Islet precursor cell (in vitro differentiated cells): Measurements from ENCODE around the gene EIF1B.
"Not testable (repeated sequence)": the region's sequence is repeated elsewhere in the genome, so short reads cannot be mapped to it uniquely, and the experiment has no call there.

ENCODE experiments used
- DNase-seq: peaks from one replicate; pipeline ENCODE4 v3.0.0-alpha.2; 2018

Gene EIF1B

DNA sequence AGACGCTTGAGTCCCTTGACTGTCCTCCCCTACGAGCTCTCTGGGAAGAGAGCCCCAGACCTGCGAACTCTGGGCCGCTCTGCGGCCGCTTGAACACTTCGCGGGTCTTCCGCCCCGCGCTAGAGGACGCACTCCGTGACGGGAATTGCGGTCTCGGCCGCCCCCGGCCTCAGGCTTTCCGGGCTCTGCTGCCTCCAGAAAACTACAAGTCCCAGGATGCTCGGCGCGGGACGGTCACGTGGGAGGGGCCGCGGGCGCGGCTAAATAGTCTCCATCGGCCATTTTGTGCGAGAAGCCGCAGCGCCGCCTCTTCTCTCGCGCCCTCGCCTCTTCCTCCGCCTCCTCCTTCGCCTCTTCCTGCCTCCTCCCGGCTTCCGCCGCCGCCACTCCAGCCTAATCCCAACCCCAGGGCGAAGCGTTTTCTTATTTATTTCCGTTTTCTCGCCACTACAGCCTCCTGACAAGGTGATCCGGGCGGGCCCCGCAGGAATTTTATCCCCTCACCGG, at the start of gene EIF1B:
TSS of gene EIF1B (plus strand) at position 290 of the 507 bp plus-strand sequence. CDS start 235 bp downstream, outside the sequence.
- DNase-seq, result peak; percentile 99

DNA sequence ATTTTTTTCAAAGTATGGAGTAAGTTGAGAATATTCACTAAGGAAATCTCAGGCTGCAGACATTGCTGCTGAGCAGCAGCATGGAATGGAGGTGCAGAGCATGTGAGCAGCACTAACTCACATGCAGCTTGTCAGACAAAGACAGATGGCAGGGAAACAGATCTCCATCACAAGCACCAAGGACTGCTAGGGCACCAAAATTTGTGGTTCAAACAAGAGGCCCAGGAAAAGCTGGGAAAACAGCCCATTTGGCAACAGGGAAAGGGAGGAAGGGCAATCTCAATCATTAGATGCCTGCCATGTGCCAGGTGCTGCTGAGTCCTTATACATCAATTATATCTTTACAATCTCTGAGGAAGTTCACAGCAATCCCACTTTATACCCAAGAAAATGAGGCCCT, 47.2 kb upstream of the EIF1B start:
- DNase-seq, result no peak

DNA sequence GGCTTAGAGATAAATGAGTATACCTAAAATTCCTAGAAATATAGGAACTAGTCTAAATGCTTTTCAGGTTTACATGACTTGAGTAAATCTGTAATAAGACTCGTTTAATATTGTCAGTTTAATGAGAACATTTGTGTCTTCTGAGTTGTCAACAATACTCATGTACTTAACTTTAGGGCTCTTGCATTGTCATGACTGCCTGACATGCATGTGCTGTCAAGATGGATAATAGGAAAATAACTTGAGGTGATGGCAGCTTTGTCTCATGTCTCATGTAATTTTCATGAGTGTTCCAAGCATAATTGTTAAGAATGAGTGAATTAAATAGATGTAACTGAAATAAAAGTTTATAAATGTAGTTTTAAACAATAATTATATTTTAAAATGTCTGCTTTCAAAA, 45.1 kb upstream of the EIF1B start:
- no peak for DNase-seq

DNA sequence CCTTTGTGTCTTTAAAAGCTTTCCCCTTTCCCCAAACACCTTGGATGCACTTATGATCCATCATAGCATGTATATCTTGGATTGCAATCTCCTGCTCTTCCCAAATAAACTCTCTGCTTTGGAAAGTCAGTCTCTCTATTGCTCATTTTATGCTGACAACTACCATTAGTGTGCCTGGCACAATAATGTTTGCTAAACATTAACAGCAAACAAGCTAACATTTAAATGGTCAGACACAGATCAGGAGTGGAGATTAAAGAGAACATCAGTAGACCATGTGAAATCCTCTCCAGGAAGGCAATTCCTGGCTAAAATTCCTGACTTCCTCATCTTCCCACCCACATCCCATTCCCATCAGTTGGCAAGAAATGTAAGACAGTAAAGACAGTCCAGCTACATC, 44.3 kb upstream of the EIF1B start:
- DNase-seq, result no peak

DNA sequence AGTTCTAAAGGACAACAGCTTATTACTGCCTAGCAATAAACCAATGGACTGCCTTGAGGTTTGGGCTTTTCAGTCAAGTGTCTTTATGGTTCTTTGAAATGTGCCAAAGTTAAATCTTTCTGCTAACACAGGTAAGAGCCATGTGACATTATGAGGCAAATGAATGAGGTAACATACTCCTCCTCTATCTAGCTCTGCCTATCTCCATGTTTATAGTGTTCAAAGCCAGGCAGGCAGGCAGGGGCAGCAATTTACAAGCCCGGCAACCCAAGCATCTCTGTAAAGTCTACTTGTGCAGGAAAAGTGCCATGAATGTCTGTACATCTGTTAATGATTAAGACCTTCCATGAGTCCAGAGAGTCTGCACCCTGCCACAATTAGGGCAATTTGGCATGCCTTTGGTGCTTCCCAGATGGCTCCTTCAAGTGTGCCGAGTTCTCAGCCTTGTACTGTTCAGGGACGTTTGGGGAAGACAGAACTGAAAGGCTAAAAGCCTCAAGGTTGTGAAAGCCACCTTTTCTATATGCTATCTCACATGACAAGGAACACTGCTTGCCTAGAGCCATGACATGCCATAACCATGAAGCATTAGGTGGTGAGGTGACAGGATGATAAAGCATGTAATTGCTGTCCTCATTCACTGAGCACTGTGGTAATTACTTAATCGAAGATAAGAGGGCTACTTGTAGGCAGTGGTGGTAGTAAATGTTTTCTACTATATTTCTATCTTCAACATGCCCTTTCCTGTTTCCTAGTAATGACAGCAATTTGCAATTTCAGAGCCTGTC, 41.4 kb upstream of the EIF1B start:
- peak; percentile 59 for DNase-seq

DNA sequence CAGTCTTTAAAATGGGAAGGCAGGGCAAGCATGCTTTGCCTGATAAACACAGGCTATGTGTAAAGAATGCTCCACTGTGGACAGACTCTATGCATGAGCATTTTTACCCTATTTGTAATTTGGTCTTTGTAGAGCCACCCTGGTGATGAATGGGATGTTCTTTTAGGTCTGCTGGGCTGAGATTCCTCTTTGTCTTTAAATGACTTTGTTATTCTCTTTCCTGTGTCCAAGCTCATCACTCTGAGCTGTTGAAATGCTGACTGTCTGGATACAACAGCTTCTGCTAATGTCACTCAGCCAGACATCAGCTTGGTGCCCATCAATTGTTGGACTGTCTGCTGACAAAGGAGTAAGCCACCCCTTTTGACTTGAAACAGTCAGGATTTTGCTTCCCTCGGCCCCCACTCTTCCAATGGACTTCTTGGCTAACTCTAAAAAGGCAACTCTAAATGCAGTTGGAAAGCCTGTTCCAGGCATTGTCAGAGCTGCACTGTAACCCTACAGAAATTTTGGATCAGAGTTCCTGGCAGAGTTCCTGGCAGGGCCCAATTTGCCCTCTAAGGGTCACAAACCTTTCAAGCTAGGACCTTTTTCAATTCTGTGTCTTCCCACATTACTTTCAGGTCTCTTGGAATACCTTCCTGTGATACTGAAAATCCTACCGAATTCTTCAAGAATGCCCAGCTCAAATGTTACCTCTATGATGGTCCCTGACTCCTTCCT, 40.5 kb upstream of the EIF1B start:
- no peak for DNase-seq

DNA sequence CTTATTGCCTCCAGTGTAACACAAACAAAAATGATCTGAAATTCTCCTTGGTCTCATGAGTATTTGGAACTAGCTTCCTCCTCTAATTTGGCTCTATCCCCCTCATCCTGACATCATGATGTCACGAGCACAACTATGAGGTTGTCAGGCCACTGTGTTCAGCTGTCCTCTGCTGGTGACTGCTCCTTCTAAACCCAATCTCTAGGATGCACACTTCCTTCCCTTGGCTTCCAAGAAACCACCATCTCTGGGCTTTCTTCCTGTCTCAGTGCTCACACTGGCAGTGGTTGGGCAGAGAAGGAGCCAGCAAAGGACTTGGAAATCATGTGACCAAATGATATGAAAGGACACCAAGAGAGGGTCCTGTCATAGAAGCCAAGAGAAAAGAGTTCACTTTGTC, 30.7 kb upstream of the EIF1B start:
- DNase-seq, result no peak

DNA sequence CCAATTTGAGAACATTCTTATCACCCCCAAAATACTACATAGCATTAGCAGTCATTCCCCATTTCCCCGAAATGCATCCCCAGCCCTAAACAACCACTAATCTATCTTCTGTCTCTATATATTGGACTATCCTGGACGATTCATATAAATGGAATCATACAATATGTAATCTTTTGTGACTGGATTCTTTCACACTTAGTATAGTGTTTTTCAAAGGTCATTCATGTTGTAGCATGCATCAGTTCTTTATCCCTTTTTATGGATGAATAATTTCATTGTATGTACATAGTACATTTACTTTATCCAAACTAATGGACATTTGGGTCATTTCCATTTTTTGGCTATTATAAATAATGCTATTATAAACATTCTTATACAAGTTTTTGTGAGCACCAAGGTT, 27.5 kb upstream of the EIF1B start:
- no peak for DNase-seq

DNA sequence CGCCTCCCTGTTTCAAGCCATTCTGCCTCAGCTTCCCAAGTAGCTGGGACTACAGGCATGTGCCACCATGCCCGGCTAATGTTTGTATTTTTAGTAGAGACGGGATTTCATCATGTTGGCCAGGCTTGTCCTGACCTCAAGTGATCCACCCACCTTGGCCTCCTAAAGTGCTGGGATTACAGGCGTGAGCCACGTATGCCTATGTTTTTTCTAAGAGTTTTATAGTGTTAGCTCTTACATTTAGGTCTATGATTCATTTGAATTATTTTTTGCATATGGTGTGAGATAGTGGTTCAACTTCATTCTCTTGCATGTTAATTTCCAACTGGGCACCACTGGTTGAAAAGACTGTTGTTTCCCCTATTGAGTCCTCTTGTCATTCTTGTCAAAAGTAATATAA, 26.4 kb upstream of the EIF1B start:
- not testable (repeated sequence) for DNase-seq

DNA sequence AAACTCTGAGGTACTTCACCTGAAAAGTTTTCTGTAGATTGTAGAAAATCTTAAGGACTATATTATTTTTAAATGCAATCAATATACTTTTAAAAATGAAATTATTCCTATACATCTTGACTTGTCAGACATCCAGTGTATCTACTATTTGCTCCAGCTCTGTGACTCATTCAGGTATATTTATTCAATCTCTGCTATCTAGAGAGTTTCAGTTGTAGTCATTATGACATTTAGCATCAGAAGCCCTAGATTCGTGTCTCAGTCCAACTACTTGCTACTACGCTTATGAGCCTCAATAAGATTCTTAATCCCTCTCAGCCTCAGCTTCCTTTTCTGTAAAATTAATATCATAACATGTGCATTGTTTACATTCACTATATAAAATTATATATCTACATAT, 22.3 kb upstream of the EIF1B start:
- DNase-seq, result no peak

DNA sequence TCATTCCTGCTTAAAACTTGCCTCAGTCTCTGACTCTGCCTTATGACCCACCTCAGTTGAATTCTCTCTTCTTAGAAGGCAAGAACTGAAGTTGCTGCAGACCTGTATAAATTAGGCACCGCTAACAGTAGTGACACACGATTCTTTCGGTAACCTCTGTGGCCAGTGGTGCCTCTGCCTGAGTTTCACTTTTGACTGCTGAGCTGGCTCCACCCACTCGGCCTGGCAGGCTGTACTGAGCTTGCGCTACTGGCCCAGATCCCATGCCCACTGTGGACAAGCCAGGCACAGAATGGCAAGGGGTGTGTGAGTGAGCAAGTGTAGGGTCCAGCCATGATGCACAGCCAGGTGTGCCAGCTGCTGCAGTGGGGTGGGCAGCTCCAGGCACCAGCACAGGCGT, 19.1 kb upstream of the EIF1B start:
- no peak for DNase-seq

DNA sequence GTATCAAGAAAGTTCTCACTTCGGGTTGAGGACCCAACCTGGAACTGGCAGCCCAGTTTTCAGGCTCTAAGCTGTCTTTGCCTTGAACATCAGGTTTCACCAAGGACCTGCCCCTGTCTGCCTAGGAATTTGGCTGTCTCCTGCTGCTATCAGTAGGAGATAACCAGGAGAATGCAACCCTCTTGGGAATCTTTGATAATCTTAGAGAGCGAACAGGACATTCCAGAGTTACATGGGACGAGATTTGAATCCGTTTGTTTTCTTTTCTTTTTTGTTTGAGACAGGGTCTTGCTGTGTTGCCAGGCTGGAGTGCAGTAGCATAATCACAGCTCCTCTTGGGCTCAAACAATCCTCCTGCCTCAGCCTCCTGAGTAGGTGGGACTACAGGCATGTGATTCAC, 18.0 kb upstream of the EIF1B start:
- no peak for DNase-seq

DNA sequence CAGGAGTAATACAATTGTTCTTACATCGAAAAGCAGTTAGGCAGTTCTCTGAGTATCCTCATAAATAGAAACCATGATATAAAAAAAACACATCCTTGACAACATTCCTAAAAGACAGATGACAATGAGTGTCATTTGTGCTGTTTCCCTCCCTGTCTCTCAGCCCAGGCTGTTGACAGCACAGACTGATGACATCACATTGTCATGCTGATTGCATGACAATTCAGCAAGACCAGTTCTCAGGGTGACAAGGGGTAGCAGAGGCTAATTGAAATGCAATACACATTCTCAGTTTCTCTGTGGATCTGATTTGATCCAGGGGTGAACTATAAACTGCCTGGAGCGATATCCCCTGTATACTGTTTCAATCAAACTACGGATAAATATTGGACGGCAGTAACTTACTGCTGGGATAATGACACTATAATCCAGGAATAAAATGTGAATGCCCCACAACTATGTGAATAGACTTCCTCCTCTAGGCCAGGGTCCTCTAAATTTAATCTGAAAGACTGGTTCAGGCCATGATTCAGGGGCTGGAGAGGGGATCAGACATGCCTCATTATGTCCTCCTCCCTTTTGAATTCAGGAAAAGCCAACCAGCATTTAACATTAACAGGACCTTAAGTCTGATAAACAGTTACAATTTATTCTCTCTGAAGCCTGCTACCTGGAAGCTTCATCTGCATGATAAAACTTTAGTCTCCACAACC, 16.7 kb upstream of the EIF1B start:
- peak; percentile 58 for DNase-seq

DNA sequence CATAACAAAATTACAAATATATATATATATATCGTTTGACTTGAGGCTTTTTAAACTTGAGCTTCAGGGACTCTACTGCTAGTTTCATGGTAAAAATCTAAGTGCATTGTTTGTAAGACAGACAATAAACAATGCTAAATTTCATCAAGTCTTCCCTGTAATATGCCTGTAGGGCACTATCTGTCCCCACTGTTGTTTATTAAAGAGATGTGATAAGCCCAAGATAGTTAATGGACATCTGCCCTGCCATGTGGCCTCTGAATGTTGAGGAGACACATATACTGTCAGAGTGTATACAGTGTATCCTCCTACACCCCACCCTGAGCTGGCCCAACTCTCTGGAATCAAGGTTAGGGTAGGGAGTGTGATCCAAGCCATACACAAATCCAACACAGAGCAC, 15.1 kb upstream of the EIF1B start:
- DNase-seq, result no peak

DNA sequence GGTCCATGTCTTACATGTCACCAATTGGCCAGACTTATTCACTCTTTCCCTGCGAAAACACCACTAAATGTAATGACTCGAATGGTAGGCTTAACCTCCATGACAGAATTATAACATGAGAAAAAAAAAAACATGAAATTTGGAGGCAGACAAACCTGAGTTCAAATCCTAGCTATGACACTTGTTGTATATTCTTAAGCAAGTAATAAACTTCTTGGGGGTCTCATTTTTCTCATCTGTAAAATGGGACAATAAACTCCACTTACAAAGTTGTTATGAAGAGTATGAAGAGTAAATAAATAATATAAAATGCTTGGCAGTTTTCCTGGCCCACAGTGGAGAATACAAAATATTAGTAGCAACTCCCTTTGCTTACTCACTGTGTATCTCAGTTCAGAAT, 11.4 kb upstream of the EIF1B start:
- no peak for DNase-seq

DNA sequence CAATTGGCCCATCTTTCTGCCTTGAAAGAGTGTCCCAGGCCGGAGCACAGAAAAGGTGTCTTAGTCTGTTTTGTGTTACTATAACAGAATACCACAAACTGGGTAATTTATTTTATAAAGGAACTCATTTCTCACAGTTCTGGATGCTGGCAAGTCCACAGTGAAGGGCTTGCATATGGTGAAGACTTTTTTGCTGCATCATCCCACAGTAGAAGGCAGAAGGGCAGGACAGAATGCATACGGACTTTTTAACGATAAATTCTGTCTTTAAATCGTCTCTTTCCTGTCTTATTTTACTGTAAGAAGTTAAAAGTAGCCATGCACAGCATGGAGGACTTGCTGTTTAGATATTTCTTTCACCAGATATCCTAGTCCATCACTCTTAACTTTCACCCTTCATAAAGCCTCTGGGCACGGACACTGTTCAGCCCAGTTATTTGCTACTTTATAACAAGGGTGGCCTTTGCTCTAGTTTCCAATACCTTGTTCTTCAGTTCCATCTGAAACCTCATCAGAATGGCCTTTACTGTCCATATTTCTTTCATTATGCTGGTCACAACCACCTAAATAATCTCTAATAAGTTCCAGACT, 10.3 kb upstream of the EIF1B start:
- no peak for DNase-seq

DNA sequence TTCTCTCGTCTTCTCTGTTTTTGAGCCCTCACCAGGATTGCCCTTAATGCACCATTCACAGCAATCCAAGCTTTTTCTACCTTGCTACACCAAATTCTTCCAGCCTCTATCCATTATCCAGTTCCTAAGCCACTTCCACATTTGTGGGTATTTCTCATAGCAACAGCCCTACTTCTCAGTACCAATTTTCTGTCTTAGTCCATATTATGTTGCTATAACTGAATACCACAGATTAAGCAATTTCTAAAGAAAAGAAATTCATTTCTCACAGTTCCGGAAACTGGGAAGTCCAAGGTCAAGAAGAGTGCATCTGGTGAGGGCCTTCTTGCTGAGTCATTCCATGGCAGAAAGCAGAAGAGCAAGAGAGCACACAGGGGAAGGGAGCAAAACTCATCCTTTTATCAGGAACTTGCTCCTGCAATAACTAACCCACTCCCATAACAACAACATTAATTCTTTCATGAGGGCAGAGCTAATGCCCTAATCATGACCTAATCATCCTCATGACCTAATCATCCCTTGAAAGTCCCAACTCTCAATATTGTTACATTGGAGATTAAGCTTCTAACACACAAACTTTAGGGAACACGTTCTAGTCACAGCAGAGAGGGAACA, 9.7 kb upstream of the EIF1B start:
- DNase-seq, result no peak

DNA sequence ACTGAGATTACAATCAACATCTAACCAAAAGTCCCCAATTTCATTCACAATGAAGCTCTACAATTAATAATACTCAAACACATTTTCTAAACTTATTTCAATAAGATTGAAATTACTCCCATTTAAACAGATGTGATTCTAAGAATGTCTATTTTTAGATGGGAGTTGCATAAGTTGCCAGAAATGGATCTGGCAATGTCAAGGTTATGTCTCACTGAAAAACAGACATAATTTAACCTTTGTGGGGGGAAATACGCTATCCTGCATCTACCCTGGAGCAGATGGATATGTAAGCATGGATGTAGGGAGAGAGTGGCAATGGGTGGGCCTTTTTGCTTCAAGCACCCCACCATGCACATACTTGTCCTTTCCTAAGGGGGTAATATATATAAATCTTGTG, 6.7 kb upstream of the EIF1B start:
- DNase-seq, result no peak

DNA sequence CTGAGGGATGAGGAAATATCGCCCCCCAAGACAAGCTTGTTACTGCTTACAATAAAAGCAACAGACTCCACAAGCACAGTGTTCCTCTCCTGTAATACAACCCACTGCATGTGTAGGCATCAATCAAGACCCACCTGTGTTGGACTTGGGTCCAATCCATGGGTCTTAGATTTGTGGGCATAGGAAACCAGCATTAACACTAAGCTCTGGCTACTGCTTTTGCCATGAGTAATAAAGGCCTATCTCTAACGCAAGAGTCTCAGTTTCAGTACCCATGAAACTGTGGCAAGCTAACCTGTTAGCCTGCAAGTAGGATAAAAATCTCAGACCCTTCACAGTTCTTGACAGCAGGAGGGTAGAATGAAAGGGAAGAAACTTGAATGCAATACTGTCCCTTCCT, 5.2 kb upstream of the EIF1B start:
- DNase-seq, result no peak

DNA sequence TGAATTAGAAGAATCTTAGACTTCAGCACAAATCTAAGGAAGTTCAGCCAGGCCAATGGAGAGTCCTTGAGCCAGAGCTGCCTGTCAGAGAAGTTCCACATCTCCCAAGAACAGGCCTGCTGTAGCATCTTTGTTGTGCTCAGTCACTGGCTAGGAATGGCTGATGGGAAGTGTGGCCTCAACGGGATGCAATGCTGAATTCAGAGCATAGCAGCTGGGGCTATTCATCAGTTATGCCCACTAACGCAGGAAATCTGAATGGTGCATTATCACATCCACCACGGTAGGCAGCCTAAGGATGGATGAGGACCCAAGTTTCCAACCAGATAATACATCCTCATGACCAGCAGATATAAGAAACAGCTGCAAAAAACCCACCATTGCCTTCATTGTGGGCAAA, 3.2 kb upstream of the EIF1B start:
- DNase-seq, result no peak

DNA sequence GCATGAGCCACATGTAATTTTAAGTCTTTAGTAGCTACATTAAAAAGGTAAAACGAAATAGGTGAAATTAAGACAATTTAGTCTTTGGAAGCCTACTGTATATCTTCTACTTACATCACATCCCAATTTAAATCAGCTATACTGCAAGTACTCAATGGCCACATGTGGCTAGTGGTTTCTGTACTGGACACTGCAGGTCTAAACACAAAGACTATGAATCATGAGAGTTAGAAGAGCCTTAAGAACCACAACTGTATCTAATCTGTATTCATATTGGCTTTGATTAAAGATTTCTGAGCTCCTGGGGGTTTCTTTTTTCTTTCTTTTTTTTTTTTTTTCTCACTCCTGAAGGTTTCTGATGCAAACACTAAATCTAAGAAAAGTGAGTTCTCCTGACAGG, 2.3 kb upstream of the EIF1B start:
- DNase-seq, result no peak

DNA sequence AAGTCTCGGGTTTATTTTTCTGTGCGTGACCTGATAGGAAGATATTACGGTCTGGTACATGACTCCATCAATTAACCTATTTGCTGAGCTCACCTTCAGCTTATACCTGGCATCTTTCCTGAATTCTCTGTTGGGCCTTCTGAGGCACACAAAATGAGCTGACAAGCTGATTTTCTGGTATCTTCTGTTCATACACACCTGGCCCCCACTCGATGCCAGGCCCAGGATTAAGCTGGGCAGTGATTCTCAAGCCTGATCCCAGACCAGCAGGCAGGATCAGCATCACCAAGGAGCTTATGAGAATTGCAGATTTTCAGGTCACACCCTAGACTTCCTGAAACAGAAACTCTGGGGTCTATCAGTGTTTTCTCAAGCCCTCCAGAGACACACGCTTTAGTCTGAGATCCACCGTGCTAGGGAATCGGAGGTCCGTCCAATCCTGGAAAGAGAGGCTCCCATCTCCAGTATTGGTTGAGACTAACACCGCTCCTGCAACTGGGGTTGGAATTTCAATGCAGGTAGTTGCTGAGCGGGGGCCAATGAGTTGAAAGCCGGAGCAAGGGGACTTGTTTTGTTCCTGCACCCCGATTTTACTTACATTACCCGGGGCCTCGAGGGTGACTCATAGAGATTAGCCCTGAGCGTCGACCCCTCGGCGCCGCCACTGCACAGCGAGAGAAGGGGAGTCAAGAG, 636 bp upstream of the EIF1B start:
- DNase-seq, result no peak
